K562 (cell line): ENCODE measurements around the gene HKDC1. TPM values are rescaled to one million over a fixed set of nuclear protein-coding genes. Genes with fewer than 3 reads are reported as not detected.

Experiments
- ATAC-seq: fragments of 200-7000 bp; cut with Tn5 transposase; 3 replicates; pipeline ENCODE4 v1.9.1; 2020; ENCODE audit warnings: moderate library complexity
- BruUV-seq: library from RNA; stranded (reverse); fragments of 400-500 nt; replicated peaks from 2 replicates; lab custom pipeline; 2021; lab: Mats Ljungman, UMichigan
- CTCF ChIA-PET: fragments of 300-600 bp; formaldehyde crosslinking; extraction: SDS; loops from one replicate; lab custom pipeline; 2021; ENCODE audit warnings: low intra/inter-chr PET ratio; lab: Yijun Ruan, JAX
- POLR2A ChIA-PET: fragments of 300-600, 350-650 bp; sonication (Branson Sonifier 250); formaldehyde crosslinking; extraction: SDS; loops from one replicate; lab custom pipeline; 2021; ENCODE audit warnings: antibody characterized with exemption, inconsistent platforms; lab: Yijun Ruan, JAX
- DNase-seq, 4 experiments: peaks; one replicate each; pipeline versions ENCODE4 v3.0.0 to v3.0.0-alpha.2; 2011 to 2018; ENCODE audit warnings: low spot score in 3 of 4, mixed read lengths in 3 of 4; ENCODE audit errors: extremely low read depth in 1 of 4
- FAIRE-seq: peaks from 2 replicates; lab custom pipeline; 2011; peaks lifted over from hg19 to GRCh38; lab: Jason Lieb, UNC
- H2AFZ ChIP-seq: 2 replicates; pipeline ENCODE4 v1.6.0; 2011; ENCODE audit warnings: low read depth, low read length, control low read depth, inconsistent platforms
- H3K27ac ChIP-seq: fragments of 200-600 bp; 3 replicates; pipeline ENCODE4 v1.8.0; 2011; ENCODE audit warnings: low read depth, mild to moderate bottlenecking, control low read depth, inconsistent platforms, low read length, moderate library complexity, mixed read lengths; ENCODE audit errors: extremely low read depth
- H3K27me3 ChIP-seq, 2 experiments: fragments of 300-600 bp in 1 of 2; 2 replicates in 1 of 2; 3 replicates in 1 of 2; pipeline versions ENCODE4 v1.6.0 to v1.8.0; 2011; ENCODE audit warnings: inconsistent platforms in 2 of 2, low read length in 2 of 2, mild to moderate bottlenecking in 1 of 2, mixed read lengths in 1 of 2, moderate library complexity in 1 of 2; ENCODE audit not compliant: control insufficient read depth in 2 of 2, insufficient read depth in 2 of 2
- H3K36me3 ChIP-seq: fragments of 300-600 bp; 3 replicates; pipeline ENCODE4 v1.8.0; 2011; ENCODE audit warnings: mild to moderate bottlenecking, low read length, inconsistent platforms; ENCODE audit not compliant: control insufficient read depth, insufficient read depth
- H3K4me1 ChIP-seq, 2 experiments: fragments of 200-600 bp in 1 of 2; replicated peaks in 1 of 2; 2 replicates in 1 of 2; 3 replicates in 1 of 2; pipeline versions ENCODE4 v1.5.1 to v1.8.0; 2011; ENCODE audit warnings: inconsistent platforms in 2 of 2, low read length in 2 of 2, mild to moderate bottlenecking in 1 of 2, mixed read lengths in 1 of 2, moderate library complexity in 1 of 2; ENCODE audit not compliant: control insufficient read depth in 2 of 2, insufficient read depth in 2 of 2
- H3K4me2 ChIP-seq: 2 replicates; pipeline ENCODE4 v1.6.1; 2011; ENCODE audit warnings: low read length, control low read depth, inconsistent platforms, mixed read lengths; ENCODE audit not compliant: insufficient read depth
- H3K4me3 ChIP-seq: fragments of 200-600 bp; sonication (generic), shearing (Covaris generic); 2 replicates; pipeline ENCODE4 v1.5.1; 2016; ENCODE audit warnings: control low read depth, inconsistent platforms
- H3K79me2 ChIP-seq: fragments of 200-600 bp; 3 replicates; pipeline ENCODE4 v1.8.0; 2011; ENCODE audit warnings: low read length, inconsistent platforms; ENCODE audit not compliant: control insufficient read depth, insufficient read depth
- H3K9ac ChIP-seq, 2 experiments: 2 replicates each; pipeline versions ENCODE4 v1.6.0 to v1.6.1; 2011; ENCODE audit warnings: low read depth in 2 of 2, low read length in 2 of 2, control low read depth in 1 of 2, inconsistent platforms in 1 of 2, mild to moderate bottlenecking in 1 of 2, mixed read lengths in 1 of 2; ENCODE audit not compliant: insufficient read depth in 1 of 2
- H3K9me1 ChIP-seq: one replicate; pipeline ENCODE4 v1.6.0; 2011; ENCODE audit warnings: inconsistent platforms, mild to moderate bottlenecking, low read length, moderate library complexity; ENCODE audit not compliant: control insufficient read depth, insufficient read depth
- H3K9me3 ChIP-seq: replicated peaks from 2 replicates; pipeline ENCODE4 v1.5.1; 2011; ENCODE audit warnings: low read depth, low read length, inconsistent platforms; ENCODE audit not compliant: control insufficient read depth, insufficient read depth
- H4K20me1 ChIP-seq: replicated peaks from 2 replicates; pipeline ENCODE4 v1.6.1; 2011; ENCODE audit warnings: low read length, inconsistent platforms, mixed read lengths; ENCODE audit not compliant: control insufficient read depth, insufficient read depth
- DACH1 ChIP-seq: fragments of 450-650 bp; IDR thresholded peaks from 2 replicates; pipeline ENCODE4 v1.6.1; 2018; ENCODE audit not compliant: partially characterized antibody
- MNT ChIP-seq, 2 experiments: fragments of 450-650 bp; conservative IDR thresholded peaks; 2 replicates each; pipeline ENCODE4 v1.6.1; 2017; ENCODE audit warnings: mild to moderate bottlenecking in 2 of 2, moderate library complexity in 2 of 2
- NFIC ChIP-seq: fragments of 450-650 bp; IDR thresholded peaks from 2 replicates; pipeline ENCODE4 v1.6.1; 2017; ENCODE audit warnings: mild to moderate bottlenecking, inconsistent platforms
- PPARD ChIP-seq: fragments of 250-450 bp; sonication (Bioruptor Pico); IDR thresholded peaks from 2 replicates; pipeline ENCODE4 v1.8.0; 2022; ENCODE audit warnings: inconsistent platforms, mild to moderate bottlenecking, moderate library complexity
- SAP30 ChIP-seq: fragments of 200-600 bp; sonication (generic); IDR thresholded peaks from 2 replicates; pipeline ENCODE4 v1.6.1; 2012; ENCODE audit warnings: borderline replicate concordance, low read depth, mild to moderate bottlenecking, moderate library complexity, low read length, control low read depth, inconsistent platforms; ENCODE audit not compliant: insufficient read depth, poor library complexity, severe bottlenecking
- TCFL5 ChIP-seq: fragments of 250-450 bp; sonication (Bioruptor Pico); conservative IDR thresholded peaks from 2 replicates; pipeline ENCODE4 v1.6.1; 2021; ENCODE audit warnings: mild to moderate bottlenecking, moderate library complexity, matching md5 sums
- ZBTB5 ChIP-seq: fragments of 450-650 bp; IDR thresholded peaks from 2 replicates; pipeline ENCODE4 v1.6.1; 2017; ENCODE audit warnings: antibody characterized with exemption
- ZNF121 ChIP-seq: sonication (generic); formaldehyde crosslinking; conservative IDR thresholded peaks from 2 replicates; pipeline ENCODE4 v1.8.0; 2022; ENCODE audit warnings: missing genetic modification reagents
- ZNF212 ChIP-seq: fragments of 450-650 bp; formaldehyde crosslinking; IDR thresholded peaks from 2 replicates; pipeline ENCODE4 v1.4.0; 2020; ENCODE audit warnings: mild to moderate bottlenecking
- WGBS: fragments of 100-300 bp; shearing (Covaris generic); methylation state at CpG from one replicate; pipeline ENCODE4 v1.1.6; 2016; ENCODE audit warnings: low coverage, mixed read lengths; ENCODE audit not compliant: insufficient coverage; ENCODE audit errors: missing lambda C conversion rate; 5-methylcytosine and 5-hydroxymethylcytosine counted together
- in situ Hi-C: fragments of 300-500 bp; cut with MboI; formaldehyde crosslinking; loops from 4 replicates; pipeline ENCODE4 v1.15.0; 2018; ENCODE audit warnings: inconsistent platforms, mixed read lengths
- intact Hi-C: fragments of 100-400 bp; cut with micrococcal nuclease; formaldehyde crosslinking; loops from 2 replicates; pipeline ENCODE4 v1.14.2; 2022
- polyA plus RNA-seq, 8 experiments: library from polyadenylated mRNA; depleted of rRNA in 4 of 8; stranded (reverse) in 5 of 8; unstranded in 3 of 8; fragments of >200 nt; fragmentation: Nextera tagmentation in 2 of 8; fragmentation: Illumina TruSeq in 1 of 8; extraction: Ambion mirVana in 2 of 8; extraction: Trizol in 1 of 8; gene quantifications; 2 replicates each; pipeline versions ENCODE4 v1.2.1 to v1.2.3, GENCODE V29; 2011 to 2014; ENCODE audit warnings: inconsistent platforms in 1 of 8, missing spikeins in 1 of 8
- total RNA-seq, 7 experiments: library from RNA; depleted of rRNA in 6 of 7; stranded (reverse); fragments of >200 nt in 6 of 7; fragmentation: Illumina TruSeq in 2 of 7; extraction: Trizol in 2 of 7; gene quantifications; 2 replicates each; pipeline versions ENCODE4 v1.2.1 to v1.2.3, GENCODE V29; 2011 to 2021; ENCODE audit warnings: low replicate concordance in 1 of 7
- TF ChIP-seq, protein P1 (sequence below): fragments of 250-450 bp; sonication (Bioruptor Pico); IDR thresholded peaks from 2 replicates; pipeline ENCODE4 v1.6.1; 2021; ENCODE audit warnings: mild to moderate bottlenecking

The HKDC1 gene
- total and polyA plus RNA-seq, 9 of the 15 experiments (the other 6 are each of a cell fraction or from before 2014, with no cell fraction given): 0.04 to 0.22 (median 0.11) TPM; not detected in 5

DNA sequence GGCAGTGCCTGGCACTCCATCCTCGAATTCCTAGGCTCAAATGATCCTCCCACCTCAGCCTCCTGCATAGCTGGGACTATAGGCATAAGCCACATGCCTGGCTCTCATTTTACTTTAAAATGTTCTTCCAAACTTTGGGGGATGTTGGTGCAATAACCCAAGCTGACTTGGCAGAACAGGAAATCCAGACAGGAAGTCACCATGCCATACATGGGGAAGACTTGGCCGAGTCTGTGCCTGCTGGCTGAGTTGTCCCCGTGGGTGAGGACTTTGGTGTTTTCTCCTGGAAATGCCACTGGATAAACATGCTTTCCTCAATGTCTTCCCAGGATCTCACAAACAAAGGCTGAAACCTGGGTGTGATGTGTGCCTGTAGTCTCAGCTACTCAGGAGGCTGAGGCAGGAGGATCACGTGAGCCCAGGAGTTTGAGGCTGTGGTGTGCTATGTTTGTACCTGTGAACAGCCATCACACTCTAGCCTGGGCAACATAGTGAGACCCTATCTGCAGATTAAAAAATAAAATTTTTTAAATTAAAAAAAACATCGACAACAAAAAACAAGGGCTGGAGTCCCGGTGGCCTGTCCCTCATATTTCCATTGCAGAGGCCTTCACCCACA lies 19.8 kb downstream of the HKDC1 start:
- no peak for ATAC-seq
- WGBS: 69% methylated on average over 6 of the region's 6 CpGs
- POLR2A ChIA-PET: interaction anchor here (0.6 to 2.6 kb wide), 7 partner anchors 28 to 263 kb away, joined by 3 to 14 read pairs (median 3); no protein-coding TSS in a partner anchor

GRCh38 chr10:69240455-69240854 lies 20.3 kb downstream of the HKDC1 start:
- no TSS peak for BruUV-seq
- TF ChIP-seq NFIC (no peak), PPARD (CRISPR knock-in tag) (no peak), SAP30 (no peak), DACH1 (no peak), ZBTB5 (no peak), MNT (conservative IDR thresholded peaks at IDR 0.05) (no peak), ZNF212 (CRISPR knock-in tag) (no peak)

More for the DNA sequence above, 19.8 kb downstream of the HKDC1 start:
- peak overlapping the region in 1 of 2 experiments; percentile 21; a peak in 1 of 4 replicates for H3K9ac ChIP-seq
- intact Hi-C loops: loop anchor here (10.0 kb wide), 1 partner anchor 395 kb away; the partner anchor contains the start of gene FAM241B
- H2AFZ ChIP-seq: no peak overlapping the region
- no peaks in the 10 kb centered on the region for H3K9me1 ChIP-seq
- H3K4me3 ChIP-seq: no peak overlapping the region
- BruUV-seq: no TSS peak
- no peaks in the 10 kb centered on the region for H3K36me3 ChIP-seq
- no peak for FAIRE-seq
- no peak for DNase-seq
- H3K4me1 ChIP-seq: peaks cover 16 to 22% of the 10 kb centered on the region in 2 experiments; a peak in 4 of 5 replicates
- H3K4me2 ChIP-seq: no peak overlapping the region
- TF ChIP-seq, protein P1, sequence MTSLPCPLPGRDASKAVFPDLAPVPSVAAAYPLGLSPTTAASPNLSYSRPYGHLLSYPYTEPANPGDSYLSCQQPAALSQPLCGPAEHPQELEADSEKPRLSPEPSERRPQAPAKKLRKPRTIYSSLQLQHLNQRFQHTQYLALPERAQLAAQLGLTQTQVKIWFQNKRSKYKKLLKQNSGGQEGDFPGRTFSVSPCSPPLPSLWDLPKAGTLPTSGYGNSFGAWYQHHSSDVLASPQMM (CRISPR knock-in tag): no peak
- TF ChIP-seq ZNF121 (peak; percentile 76), TCFL5 (CRISPR knock-in tag) (no peak)
- no peaks in the 10 kb centered on the region for H4K20me1 ChIP-seq
- H3K9me3 ChIP-seq: no peaks in the 10 kb centered on the region
- no peaks in the 10 kb centered on the region for H3K27me3 ChIP-seq
- in situ Hi-C loops: loop anchor here (25.0 kb wide), 1 partner anchor 397 kb away; the partner anchor contains the start of gene FAM241B
- CTCF ChIA-PET: interaction anchor here (0.5 kb wide), 1 partner anchor 168 kb away, joined by 3 read pairs; no protein-coding TSS in a partner anchor
- H3K27ac ChIP-seq: no peak overlapping the region
- no peaks in the 10 kb centered on the region for H3K79me2 ChIP-seq

More at GRCh38 chr10:69240455-69240854, 20.3 kb downstream of the HKDC1 start:
- ChIA-PET CTCF (no interaction called here), POLR2A (interaction anchor here (0.6 to 2.6 kb wide), 3 partner anchors 77 to 264 kb away, joined by 3 to 8 read pairs (median 3); no protein-coding TSS in a partner anchor)
- no peak overlapping the region for H3K27ac ChIP-seq
- H3K9me3 ChIP-seq: no peaks in the 10 kb centered on the region
- ATAC-seq: no peak
- no peaks in the 10 kb centered on the region for H3K36me3 ChIP-seq
- no peaks in the 10 kb centered on the region for H3K79me2 ChIP-seq
- H4K20me1 ChIP-seq: no peaks in the 10 kb centered on the region
- H3K9ac ChIP-seq: peak overlapping the region in 1 of 2 experiments; percentile 65; a peak in 1 of 4 replicates
- H3K4me2 ChIP-seq: no peak overlapping the region
- H3K27me3 ChIP-seq: no peaks in the 10 kb centered on the region
- intact Hi-C loops: no loop called here
- peaks cover 16 to 22% of the 10 kb centered on the region in 2 experiments; a peak in 4 of 5 replicates for H3K4me1 ChIP-seq
- no peak for DNase-seq
- WGBS: 81% methylated on average over 10 of the region's 11 CpGs
- in situ Hi-C loops: loop anchor here (25.0 kb wide), 1 partner anchor 397 kb away; the partner anchor contains the start of gene FAM241B
- no peak for FAIRE-seq
- H3K9me1 ChIP-seq: no peaks in the 10 kb centered on the region
- H2AFZ ChIP-seq: no peak overlapping the region
- H3K4me3 ChIP-seq: no peak overlapping the region
